ENCODE results near the gene TDRD3. TPM values are rescaled to one million over a fixed set of nuclear protein-coding genes. Genes with fewer than 3 reads are reported as not detected.

TDRD3 gene
- total and polyA plus RNA-seq, 2 experiments from 2014 or later = 13.1 to 13.3 TPM

DNA sequence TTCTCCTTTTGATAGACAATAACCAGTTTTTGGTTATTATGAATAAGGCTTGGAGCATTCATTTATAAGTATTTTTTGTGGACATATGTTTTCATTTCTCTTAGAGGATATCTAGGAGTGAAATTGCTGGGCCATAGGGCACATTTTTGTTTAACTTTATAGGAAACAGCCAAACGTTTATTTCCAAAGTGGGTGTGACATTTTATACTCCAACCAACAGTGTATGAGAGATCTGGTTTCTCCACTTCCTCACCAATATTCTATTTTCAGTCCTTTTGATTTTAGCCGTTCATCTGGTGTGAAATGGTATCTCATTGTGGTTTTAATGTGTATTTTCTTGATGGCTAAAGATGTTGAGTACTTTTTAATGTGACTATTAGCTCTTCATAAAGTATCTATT is 21.9 kb downstream of the TDRD3 start (continued):
- TF ChIP-seq ZNF331 (CRISPR knock-in tag; IDR thresholded peaks at IDR 0.05; ENCODE audit: low read depth) (no peak), POLR2AphosphoS5 (IDR thresholded peaks at IDR 0.05; ENCODE audit: low read depth) (no peak), CTCF (conservative IDR thresholded peaks at IDR 0.05; ENCODE audit: low read depth in 2 of 2) (no peak), NANOG (IDR thresholded peaks at IDR 0.05; ENCODE audit: borderline replicate concordance) (no peak), STAT1 (IDR thresholded peaks at IDR 0.05; ENCODE audit: unreplicated experiment) (no peak), CREB1 (CRISPR knock-in tag; IDR thresholded peaks at IDR 0.05; ENCODE audit: low read depth) (no peak)

GRCh38 chr13:60425332-60425731 is 28.3 kb downstream of the TDRD3 start:
- no peak overlapping the region for H3K4me2 ChIP-seq
- Mint-ChIP-seq H3K27ac (no peak overlapping the region), H3K27me3 (ENCODE audit: insufficient read depth, low read depth, poor library complexity) (no peaks in the 10 kb centered on the region), H3K4me3 (no peak overlapping the region), H3K36me3 (ENCODE audit: low read depth) (peaks cover 6% of the 10 kb centered on the region), H3K9me3 (peaks cover 7% of the 10 kb centered on the region), H3K4me1 (no peaks in the 10 kb centered on the region)
- ATAC-seq (no peak), DNase-seq (ENCODE audit: low spot score) (no peak)
- no peak overlapping the region for H3K27ac ChIP-seq (ENCODE audit: low read depth)
- H2AFZ ChIP-seq = no peak overlapping the region
- no peaks in the 10 kb centered on the region for H3K79me2 ChIP-seq (replicated peaks; ENCODE audit: insufficient read depth)
- no peaks in the 10 kb centered on the region for H3K27me3 ChIP-seq (ENCODE audit: insufficient read depth)
- no peaks in the 10 kb centered on the region for H3K4me1 ChIP-seq (ENCODE audit: insufficient read depth)
- H3K36me3 ChIP-seq (ENCODE audit: insufficient read depth) = no peaks in the 10 kb centered on the region
- no peaks in the 10 kb centered on the region for H3F3A ChIP-seq (replicated peaks; ENCODE audit: low read depth)
- no peaks in the 10 kb centered on the region for H3K9me2 ChIP-seq (ENCODE audit: insufficient read depth)
- H3K4me3 ChIP-seq = no peak overlapping the region
- TF ChIP-seq CTCF (conservative IDR thresholded peaks at IDR 0.05; ENCODE audit: low read depth in 2 of 2) = no peak
- no peaks in the 10 kb centered on the region for H4K20me1 ChIP-seq (replicated peaks; ENCODE audit: insufficient read depth)

- Histone ChIP-seq H3K4me3 (no peak overlapping the region), H3K4me2 (no peak overlapping the region), H3K27me3 (ENCODE audit: insufficient read depth) (no peaks in the 10 kb centered on the region), H3K27ac (ENCODE audit: low read depth) (no peak overlapping the region), H3K36me3 (ENCODE audit: insufficient read depth) (no peaks in the 10 kb centered on the region), H3K9me2 (ENCODE audit: insufficient read depth) (no peaks in the 10 kb centered on the region), H4K20me1 (replicated peaks; ENCODE audit: insufficient read depth) (no peaks in the 10 kb centered on the region), H3K79me2 (replicated peaks; ENCODE audit: insufficient read depth) (no peaks in the 10 kb centered on the region), H3K4me1 (ENCODE audit: insufficient read depth) (no peaks in the 10 kb centered on the region), H3F3A (replicated peaks; ENCODE audit: low read depth) (no peaks in the 10 kb centered on the region), H2AFZ (no peak overlapping the region)
- no peak for DNase-seq (ENCODE audit: low spot score)
- Mint-ChIP-seq H3K27ac (no peak overlapping the region), H3K9me3 (peaks cover under 1% of the 10 kb centered on the region), H3K4me1 (no peaks in the 10 kb centered on the region), H3K27me3 (ENCODE audit: insufficient read depth, low read depth, poor library complexity) (no peaks in the 10 kb centered on the region), H3K4me3 (no peak overlapping the region), H3K36me3 (ENCODE audit: low read depth) (peaks cover 1% of the 10 kb centered on the region; the same call in 2 of the 3 replicates)
- no peak for ATAC-seq
- TF ChIP-seq EZH2phosphoT487 (IDR thresholded peaks at IDR 0.05; ENCODE audit: unreplicated experiment) (no peak), POLR2AphosphoS5 (IDR thresholded peaks at IDR 0.05; ENCODE audit: low read depth) (no peak), JUNB (IDR thresholded peaks at IDR 0.05; ENCODE audit: unreplicated experiment) (no peak), CTCF (conservative IDR thresholded peaks at IDR 0.05; ENCODE audit: low read depth in 2 of 2) (no peak), ETS1 (IDR thresholded peaks at IDR 0.05) (no peak), STAT1 (IDR thresholded peaks at IDR 0.05; ENCODE audit: unreplicated experiment) (no peak)
Observed at GRCh38 chr13:60426075-60426474, 29.1 kb downstream of the TDRD3 start.

Measured in GM23338 (cell line).